ENCODE data around the gene TM9SF3.

GRCh38 chr10:96585736-96586418 is 935 bp downstream of the TM9SF3 start:
- TF ChIP-seq POLR2AphosphoS5 (IDR thresholded peaks at IDR 0.05) (no peak), CTCF (IDR thresholded peaks at IDR 0.05) (no peak), POLR2A (IDR thresholded peaks at IDR 0.05) (no peak)

Data from breast epithelium (tissue), 3 donors.